Activated T-helper 1 cell treated with anti-CD3 and anti-CD28 coated beads, Interleukin-12 subunit alpha, Interleukin-12 subunit beta, Interleukin-2, Interleukin-4 antibody, amounts not matched to agents 30 ng/mL and 10 ng/mL and 1 ng/mL, durations not matched to agents 14 hours and 24 hours and 36 hours (primary cell): ENCODE data around the gene CES4A. TPM values are rescaled to one million over a fixed set of nuclear protein-coding genes. Genes with fewer than 3 reads are reported as not detected.
"Not testable (repeated sequence)": the region's sequence is repeated elsewhere in the genome, so short reads cannot be mapped to it uniquely, and the experiment has no call there.

ENCODE experiments used
- DNase-seq: peaks from one replicate; pipeline ENCODE4 v3.0.0; 2021; ENCODE audit warnings: low spot score
- H3K27ac Mint-ChIP-seq: one replicate; pipeline ENCODE4 v1.8.0; 2021; ENCODE audit warnings: mild to moderate bottlenecking, mixed read lengths
- H3K27me3 Mint-ChIP-seq: one replicate; pipeline ENCODE4 v1.8.0; 2022; ENCODE audit warnings: mild to moderate bottlenecking, moderate library complexity, mixed read lengths; ENCODE audit not compliant: insufficient read depth
- H3K36me3 Mint-ChIP-seq: one replicate; pipeline ENCODE4 v1.8.0; 2021; ENCODE audit warnings: low read depth, mixed read lengths
- H3K4me1 Mint-ChIP-seq: one replicate; pipeline ENCODE4 v1.8.0; 2021; ENCODE audit warnings: low read depth, mixed read lengths
- H3K4me3 Mint-ChIP-seq: one replicate; pipeline ENCODE4 v1.8.0; 2021; ENCODE audit warnings: mild to moderate bottlenecking, moderate library complexity, mixed read lengths
- H3K9me3 Mint-ChIP-seq: one replicate; pipeline ENCODE4 v1.8.0; 2021; ENCODE audit warnings: mixed read lengths
- intact Hi-C: fragments of 100-400 bp; cut with micrococcal nuclease; formaldehyde crosslinking; loops from one replicate; pipeline ENCODE4 v1.15.1; 2024
- total RNA-seq: library from RNA; stranded (reverse); gene quantifications from 2 replicates; pipeline ENCODE4 v1.2.3, GENCODE V29; 2022

Gene CES4A
- total RNA-seq, 1 donor from 2014 or later = 33.2 TPM

DNA sequence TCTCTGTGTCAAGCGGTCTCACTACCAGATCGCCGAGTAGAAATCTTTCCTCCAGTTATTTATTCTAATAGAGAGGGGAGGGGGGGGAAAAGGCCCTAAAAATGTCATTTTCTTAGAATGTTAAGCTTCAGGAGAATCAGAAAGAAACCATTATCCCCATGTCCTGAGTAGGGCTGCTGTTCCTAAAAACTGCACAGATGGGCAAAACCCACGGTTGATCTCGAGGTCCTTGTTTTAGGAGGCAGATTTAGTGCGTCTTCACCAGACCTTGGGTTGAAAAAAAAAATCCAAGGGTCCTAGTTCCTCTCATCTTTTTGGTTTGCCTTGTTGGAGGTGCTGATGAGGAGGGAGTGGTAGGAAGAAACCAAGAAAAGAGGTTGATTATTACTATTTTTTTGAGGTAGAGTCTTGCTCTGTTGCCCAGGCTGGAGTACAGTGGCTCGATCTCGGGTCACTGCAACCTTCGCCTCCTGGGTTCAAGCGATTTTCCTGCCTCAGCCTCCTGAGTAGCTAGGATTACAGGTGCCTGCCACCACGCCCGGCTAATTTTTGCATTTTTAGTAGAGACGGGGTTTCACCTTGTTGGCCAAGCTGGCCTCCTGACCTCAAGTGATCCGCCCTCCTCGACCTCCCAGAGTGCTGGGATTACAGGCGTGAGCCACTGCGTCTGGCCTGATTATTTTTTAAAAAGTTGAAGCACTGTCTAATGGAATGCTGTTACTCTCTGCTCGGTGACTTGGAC, 42.0 kb downstream of the CES4A start:
- Mint-ChIP-seq H3K4me3 (peak overlapping the region; percentile 93), H3K36me3 (peaks cover 43% of the 10 kb centered on the region), H3K4me1 (peaks cover 58% of the 10 kb centered on the region), H3K27ac (peak overlapping the region; percentile 91), H3K27me3 (no peaks in the 10 kb centered on the region), H3K9me3 (no peaks in the 10 kb centered on the region)
- intact Hi-C loops = loop anchor here (1.0 kb wide), 1 partner anchor 9 kb away; no protein-coding TSS in a partner anchor
- no peak for DNase-seq

DNA sequence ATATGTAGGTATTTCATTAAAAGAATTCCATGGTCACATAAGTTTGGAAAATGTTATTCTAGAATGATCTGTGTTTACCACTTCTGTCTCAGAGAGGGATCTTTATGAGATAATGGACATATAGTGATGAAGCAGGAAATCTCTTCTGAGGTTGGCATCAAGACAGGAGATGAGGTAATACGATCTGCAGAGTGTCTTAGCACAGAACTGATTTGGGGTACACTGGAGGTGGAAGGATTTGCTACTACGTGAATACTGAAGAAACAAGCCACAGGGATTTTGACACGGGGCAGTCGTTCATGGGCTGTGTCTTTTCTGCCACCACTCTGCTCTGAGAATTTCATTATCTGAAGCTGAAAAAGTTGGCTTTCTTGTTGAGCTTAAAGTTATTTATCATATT, 46.1 kb downstream of the CES4A start:
- peaks cover 69% of the 10 kb centered on the region for H3K4me1 Mint-ChIP-seq
- H3K4me3 Mint-ChIP-seq = peak overlapping the region; percentile 49
- H3K27me3 Mint-ChIP-seq = no peaks in the 10 kb centered on the region
- peaks cover 54% of the 10 kb centered on the region for H3K36me3 Mint-ChIP-seq
- peak overlapping the region; percentile 69 for H3K27ac Mint-ChIP-seq
- H3K9me3 Mint-ChIP-seq = no peaks in the 10 kb centered on the region
- no peak for DNase-seq
- intact Hi-C loops = no loop called here

DNA sequence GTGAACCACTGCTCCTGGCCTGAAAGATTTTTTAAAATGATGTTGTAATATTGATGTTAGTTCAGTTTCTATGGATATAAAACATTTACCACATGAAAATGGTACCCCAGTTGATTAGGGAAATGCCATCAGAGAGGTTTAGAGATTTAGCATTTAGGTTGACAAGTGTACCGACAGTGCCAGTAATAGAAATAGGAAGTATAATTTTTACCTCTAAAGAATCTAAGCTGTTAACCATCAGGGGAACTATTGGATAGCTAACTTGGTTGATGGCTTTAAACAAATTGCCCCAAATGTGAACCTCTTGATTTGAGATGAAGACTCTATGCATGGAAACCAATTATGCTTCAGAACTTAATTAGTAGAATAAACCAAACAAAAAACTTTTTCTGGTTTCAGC, 47.0 kb downstream of the CES4A start:
- no peak overlapping the region for H3K27ac Mint-ChIP-seq
- intact Hi-C loops = no loop called here
- peaks cover 56% of the 10 kb centered on the region for H3K36me3 Mint-ChIP-seq
- no peaks in the 10 kb centered on the region for H3K9me3 Mint-ChIP-seq
- no peak for DNase-seq
- H3K27me3 Mint-ChIP-seq = no peaks in the 10 kb centered on the region
- no peak overlapping the region for H3K4me3 Mint-ChIP-seq
- peaks cover 72% of the 10 kb centered on the region for H3K4me1 Mint-ChIP-seq

DNA sequence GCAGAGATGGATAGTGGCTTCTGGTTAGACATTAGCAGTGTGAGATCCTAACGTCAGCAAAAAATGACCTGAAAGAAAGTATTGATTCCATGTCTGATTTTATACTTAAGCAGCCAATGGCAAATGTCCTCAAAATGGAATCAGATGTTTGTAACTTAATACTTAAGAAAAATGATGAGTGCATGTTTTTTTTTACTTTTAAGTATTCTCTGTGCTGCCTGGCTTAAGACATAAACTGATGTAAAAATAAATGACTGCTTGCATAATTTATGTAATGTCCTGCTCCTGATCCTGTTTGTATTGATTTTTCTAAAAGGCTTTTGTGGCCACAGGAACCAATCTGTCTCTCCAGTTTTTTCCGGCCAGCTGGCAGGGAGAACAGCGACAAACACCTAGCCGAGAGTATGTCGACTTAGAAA, 47.9 kb downstream of the CES4A start:
- DNase-seq = no peak
- intact Hi-C loops = no loop called here
- Mint-ChIP-seq H3K4me1 (peaks cover 72% of the 10 kb centered on the region), H3K27ac (no peak overlapping the region), H3K36me3 (peaks cover 58% of the 10 kb centered on the region), H3K27me3 (no peaks in the 10 kb centered on the region), H3K4me3 (no peak overlapping the region), H3K9me3 (no peaks in the 10 kb centered on the region)

DNA sequence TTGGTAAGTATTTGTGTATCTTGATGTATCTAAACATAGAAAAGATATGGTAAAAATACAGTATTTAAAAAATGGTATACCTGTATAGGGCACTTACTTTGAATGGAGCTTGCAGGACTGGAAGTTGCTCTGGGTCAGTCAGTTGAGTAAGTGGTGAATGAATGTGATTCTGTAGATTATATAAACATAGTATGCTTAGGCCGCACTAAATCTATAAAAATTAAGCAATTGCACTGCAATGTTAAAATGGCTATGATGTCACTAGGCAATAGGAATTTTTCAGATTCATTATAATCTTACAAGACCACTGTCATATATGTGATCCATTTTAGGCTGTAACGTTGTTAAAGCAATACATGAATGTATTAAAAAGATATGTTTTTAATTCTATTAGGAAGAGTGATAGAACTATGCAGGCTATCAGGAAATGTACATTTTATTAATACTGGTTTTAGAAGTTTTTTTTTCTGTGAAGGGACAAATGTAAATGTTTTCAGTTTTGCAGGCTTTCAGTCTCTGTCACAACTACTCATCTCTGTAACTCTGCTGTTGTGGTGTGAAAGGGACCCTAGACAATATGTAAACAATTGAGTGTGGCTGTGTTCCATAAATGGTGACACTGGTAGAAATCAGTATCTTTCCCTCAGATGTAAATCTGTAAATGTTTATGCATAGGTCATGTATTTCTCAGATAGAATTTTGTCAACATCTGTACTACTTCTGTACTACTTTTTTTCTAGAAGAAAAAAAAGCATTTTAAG, 51.1 kb downstream of the CES4A start:
- Mint-ChIP-seq H3K27me3 (no peaks in the 10 kb centered on the region), H3K4me3 (no peak overlapping the region), H3K9me3 (no peaks in the 10 kb centered on the region), H3K27ac (peak overlapping the region; percentile 43), H3K4me1 (peaks cover 60% of the 10 kb centered on the region), H3K36me3 (peaks cover 40% of the 10 kb centered on the region)
- intact Hi-C loops = loop anchor here (1.0 kb wide), 2 partner anchors 9 to 16 kb away; no protein-coding TSS in a partner anchor
- no peak for DNase-seq

DNA sequence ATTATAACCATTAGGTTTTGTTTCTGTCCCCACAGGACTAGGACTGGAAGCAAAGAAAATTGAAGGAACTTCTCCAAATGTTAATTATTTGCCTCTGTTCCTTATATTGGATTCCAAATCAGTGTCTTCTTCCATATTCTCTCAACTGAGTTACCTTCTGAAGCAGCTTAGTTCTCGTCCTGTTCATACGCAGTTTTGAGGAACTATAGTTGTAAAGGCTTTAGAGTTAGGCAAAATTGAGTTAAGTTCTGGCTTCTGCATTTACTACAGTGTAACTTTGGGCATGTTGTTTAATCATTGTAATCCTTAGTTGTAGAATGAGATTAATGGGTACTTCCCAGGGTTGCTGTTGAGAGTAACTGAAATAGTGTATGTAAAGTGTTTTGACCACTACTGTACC, 51.8 kb downstream of the CES4A start:
- no peak overlapping the region for H3K4me3 Mint-ChIP-seq
- H3K27ac Mint-ChIP-seq = peak overlapping the region; percentile 61
- no peaks in the 10 kb centered on the region for H3K27me3 Mint-ChIP-seq
- DNase-seq = no peak
- no peaks in the 10 kb centered on the region for H3K9me3 Mint-ChIP-seq
- H3K4me1 Mint-ChIP-seq = peaks cover 53% of the 10 kb centered on the region
- H3K36me3 Mint-ChIP-seq = peaks cover 34% of the 10 kb centered on the region
- intact Hi-C loops = no loop called here

DNA sequence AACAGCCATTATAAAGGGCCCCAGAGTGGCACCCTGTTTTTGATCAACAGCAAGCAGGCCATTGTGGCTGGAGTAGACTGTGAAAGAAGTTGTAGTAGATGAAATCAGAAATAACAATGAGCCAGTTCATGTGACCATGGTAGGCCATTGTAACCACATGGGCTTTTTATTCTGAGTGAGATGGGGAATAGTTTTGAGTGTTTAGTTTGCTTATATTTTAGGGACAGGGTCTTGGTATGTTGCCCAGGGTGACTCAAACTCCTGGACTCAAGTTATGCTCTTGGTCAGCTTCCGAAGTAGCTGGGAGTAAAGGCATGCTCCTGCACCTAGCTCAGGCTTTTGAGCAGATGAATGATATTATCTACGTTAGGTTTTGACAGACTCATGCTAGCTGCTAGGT, 52.5 kb downstream of the CES4A start:
- DNase-seq = no peak
- no peaks in the 10 kb centered on the region for H3K27me3 Mint-ChIP-seq
- H3K4me3 Mint-ChIP-seq = no peak overlapping the region
- H3K9me3 Mint-ChIP-seq = no peaks in the 10 kb centered on the region
- H3K4me1 Mint-ChIP-seq = peaks cover 46% of the 10 kb centered on the region
- peaks cover 30% of the 10 kb centered on the region for H3K36me3 Mint-ChIP-seq
- intact Hi-C loops = no loop called here
- peak overlapping the region; percentile 61 for H3K27ac Mint-ChIP-seq

DNA sequence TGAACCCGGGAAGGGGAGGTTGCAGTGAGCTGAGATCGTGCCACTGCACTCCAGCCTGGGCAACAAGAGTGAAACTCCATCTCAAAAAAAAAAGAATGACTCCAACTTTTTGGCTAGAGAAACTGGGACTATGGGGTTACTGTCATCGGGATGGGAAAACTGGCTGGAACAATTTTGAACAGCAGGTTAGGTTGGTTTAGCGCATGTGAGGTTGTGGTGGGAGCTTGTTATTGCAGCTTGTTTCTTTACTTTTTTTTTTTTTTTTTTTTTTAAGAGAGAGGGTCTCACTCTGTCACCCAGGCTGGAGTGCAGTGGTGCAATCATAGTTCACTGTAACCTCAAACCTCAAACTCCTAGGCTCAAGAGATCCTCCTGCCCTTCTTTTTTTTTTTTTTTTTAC, 53.1 kb downstream of the CES4A start:
- Mint-ChIP-seq H3K36me3 (peaks cover 29% of the 10 kb centered on the region), H3K4me1 (peaks cover 42% of the 10 kb centered on the region)
- intact Hi-C loops, H3K27ac Mint-ChIP-seq, H3K27me3 Mint-ChIP-seq, H3K4me3 Mint-ChIP-seq, H3K9me3 Mint-ChIP-seq, DNase-seq: not testable (repeated sequence)

DNA sequence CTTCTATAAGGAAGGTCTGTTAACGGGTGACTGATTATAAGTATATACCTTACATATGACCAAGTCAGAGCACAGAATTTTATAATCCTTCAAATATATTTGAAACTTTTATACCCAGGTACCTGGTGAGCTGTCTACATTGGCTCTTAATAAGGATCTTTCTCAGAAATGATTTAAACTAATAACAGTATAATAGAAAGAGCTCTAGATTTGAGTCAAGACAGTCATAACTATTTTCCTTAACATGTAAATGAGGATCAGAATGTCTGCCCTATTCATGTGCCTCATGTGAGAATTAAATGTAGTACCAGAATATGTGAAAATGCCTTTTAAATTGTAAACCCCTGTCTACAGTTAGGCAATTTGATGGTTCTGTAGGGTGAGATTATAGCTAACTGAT, 55.0 kb downstream of the CES4A start:
- H3K36me3 Mint-ChIP-seq = peaks cover 27% of the 10 kb centered on the region
- H3K27ac Mint-ChIP-seq = no peak overlapping the region
- no peak for DNase-seq
- H3K4me1 Mint-ChIP-seq = peaks cover 43% of the 10 kb centered on the region
- no peaks in the 10 kb centered on the region for H3K9me3 Mint-ChIP-seq
- no peak overlapping the region for H3K4me3 Mint-ChIP-seq
- no peaks in the 10 kb centered on the region for H3K27me3 Mint-ChIP-seq
- intact Hi-C loops = no loop called here

DNA sequence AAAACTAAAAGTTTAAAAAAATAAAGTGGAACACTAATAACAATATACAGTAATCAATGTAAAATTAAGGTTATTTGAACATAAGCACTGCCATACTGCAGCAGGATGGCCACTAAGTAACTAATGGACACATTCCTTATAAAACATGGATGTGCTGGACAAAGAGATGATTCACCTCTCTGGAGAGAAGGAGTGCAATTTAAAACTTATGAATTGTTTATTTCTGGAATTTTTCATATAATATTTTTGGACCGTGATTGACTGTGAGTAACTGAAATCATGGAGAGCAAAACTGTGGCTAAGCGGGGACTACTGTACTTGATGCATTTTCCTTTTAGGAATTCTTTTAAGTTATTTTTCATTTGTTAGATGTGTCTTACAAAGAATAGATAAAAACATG, 62.4 kb downstream of the CES4A start:
- H3K4me1 Mint-ChIP-seq = peaks cover 48% of the 10 kb centered on the region
- H3K27me3 Mint-ChIP-seq = no peaks in the 10 kb centered on the region
- no peak for DNase-seq
- intact Hi-C loops = loop anchor here (5.0 kb wide), 1 partner anchor 33 kb away; no protein-coding TSS in a partner anchor
- H3K4me3 Mint-ChIP-seq = no peak overlapping the region
- H3K27ac Mint-ChIP-seq = no peak overlapping the region
- H3K9me3 Mint-ChIP-seq = no peaks in the 10 kb centered on the region
- H3K36me3 Mint-ChIP-seq = peaks cover 17% of the 10 kb centered on the region

DNA sequence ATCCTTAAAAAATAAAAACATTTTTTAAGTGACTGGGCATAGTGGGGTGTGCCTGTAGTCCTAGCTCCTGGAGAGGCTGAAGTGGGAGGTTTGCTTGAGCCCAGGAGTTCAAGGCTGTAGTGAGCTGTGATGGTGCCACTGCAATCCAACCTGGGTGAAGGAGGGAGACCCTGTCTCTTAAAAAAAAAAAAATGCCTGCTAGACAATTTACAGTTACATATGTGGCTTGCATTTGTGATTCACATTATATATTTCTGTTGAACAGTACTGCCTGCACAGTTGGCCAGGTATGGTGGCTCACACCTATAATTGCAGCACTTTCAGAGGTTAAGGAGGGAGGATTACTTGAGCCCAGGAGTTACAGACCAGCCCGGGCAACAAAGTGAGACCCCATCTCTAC, 64.0 kb downstream of the CES4A start:
- peak overlapping the region; percentile 69 for H3K4me3 Mint-ChIP-seq
- H3K9me3 Mint-ChIP-seq = no peaks in the 10 kb centered on the region
- peaks cover 50% of the 10 kb centered on the region for H3K4me1 Mint-ChIP-seq
- H3K27me3 Mint-ChIP-seq = no peaks in the 10 kb centered on the region
- peak overlapping the region; percentile 82 for H3K27ac Mint-ChIP-seq
- H3K36me3 Mint-ChIP-seq = peaks cover 17% of the 10 kb centered on the region
- intact Hi-C loops = loop anchor here (5.0 kb wide), 1 partner anchor 35 kb away; no protein-coding TSS in a partner anchor
- no peak for DNase-seq

DNA sequence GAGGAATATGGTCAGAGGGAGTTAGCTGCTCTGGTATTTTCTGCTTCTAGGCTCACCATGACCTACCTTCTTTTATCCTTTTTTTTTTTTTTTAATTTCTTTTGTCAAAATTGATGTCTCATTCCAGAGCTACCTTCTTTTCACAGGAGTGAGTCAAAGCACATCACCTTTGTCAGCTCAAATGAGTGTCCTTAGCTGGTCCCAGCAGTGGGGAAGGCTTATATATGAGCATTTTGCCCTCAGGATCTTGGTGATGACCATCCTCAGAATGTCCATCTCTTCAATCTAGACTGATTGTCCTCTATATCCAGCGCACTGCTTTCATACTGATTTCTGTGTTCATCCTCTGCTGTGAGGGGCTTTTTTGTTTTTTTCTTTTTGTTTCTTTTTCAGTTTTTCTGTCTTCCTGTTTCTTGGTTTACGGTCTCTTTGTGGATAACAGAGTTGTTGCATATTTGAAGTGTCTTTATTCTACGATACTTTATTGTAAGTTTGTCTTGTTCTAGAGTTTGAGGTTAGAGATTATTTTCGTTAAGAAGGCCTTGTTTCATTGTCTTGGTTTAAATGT, 65.5 kb downstream of the CES4A start:
- Mint-ChIP-seq H3K36me3 (peaks cover 17% of the 10 kb centered on the region), H3K9me3 (no peaks in the 10 kb centered on the region), H3K4me1 (peaks cover 56% of the 10 kb centered on the region), H3K4me3 (peak overlapping the region; percentile 69), H3K27ac (peak overlapping the region; percentile 82), H3K27me3 (no peaks in the 10 kb centered on the region)
- intact Hi-C loops = loop anchor here (2.0 to 5.0 kb wide), 4 partner anchors 37 to 55 kb away; partner anchors contain the start of gene PHAF1
- DNase-seq = no peak

DNA sequence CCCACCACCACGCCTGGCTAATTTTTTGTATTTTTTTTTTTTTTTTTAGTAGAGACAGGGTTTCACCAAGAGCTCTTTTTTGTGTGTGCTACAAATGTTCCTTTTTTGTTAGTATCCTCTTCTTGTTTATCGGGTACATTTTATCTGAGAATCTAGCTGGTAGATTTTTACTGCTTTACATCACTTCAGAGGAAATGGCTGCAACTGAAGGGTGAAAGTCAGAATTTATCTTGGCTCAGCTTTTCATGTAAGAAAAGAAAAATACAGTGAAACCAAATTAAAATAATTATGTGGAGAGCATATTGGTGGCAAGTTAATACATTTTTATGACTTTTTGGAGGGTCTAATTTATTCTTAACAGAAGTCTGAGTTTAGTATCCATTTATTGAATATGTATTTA, 66.5 kb downstream of the CES4A start:
- intact Hi-C loops = loop anchor here (1.0 to 5.0 kb wide), 10 partner anchors 8 to 183 kb away; partner anchors contain the start of gene PHAF1
- peaks cover 56% of the 10 kb centered on the region for H3K4me1 Mint-ChIP-seq

More for the DNA sequence above, 66.5 kb downstream of the CES4A start:
- no peaks in the 10 kb centered on the region for H3K27me3 Mint-ChIP-seq
- H3K9me3 Mint-ChIP-seq = no peaks in the 10 kb centered on the region
- no peak for DNase-seq
- peak overlapping the region; percentile 69 for H3K4me3 Mint-ChIP-seq
- peak overlapping the region; percentile 82 for H3K27ac Mint-ChIP-seq
- peaks cover 24% of the 10 kb centered on the region for H3K36me3 Mint-ChIP-seq
